ENCODE results near the gene C16orf92. TPM values are rescaled to one million over a fixed set of nuclear protein-coding genes. Genes with fewer than 3 reads are reported as not detected.

C16orf92 gene
- total RNA-seq, 1 donor from 2014 or later, result not detected

- no peaks in the 10 kb centered on the region for H3K27me3 ChIP-seq
- H3K79me2 ChIP-seq (ENCODE audit: low read depth), result no peaks in the 10 kb centered on the region
- peaks cover 6% of the 10 kb centered on the region for H3K4me1 ChIP-seq
- H3K9ac ChIP-seq, result no peak overlapping the region
- peaks cover 5% of the 10 kb centered on the region for H3K36me3 Mint-ChIP-seq
- no peaks in the 10 kb centered on the region for H3K9me3 ChIP-seq (ENCODE audit: low read depth)
- peak overlapping the region; percentile 81 for H3K27ac Mint-ChIP-seq
- H3K4me2 ChIP-seq, result no peak overlapping the region
- H3K4me1 Mint-ChIP-seq, result peaks cover 31% of the 10 kb centered on the region
- H2AFZ ChIP-seq (replicated peaks), result no peak overlapping the region
- peaks cover 33% of the 10 kb centered on the region for H3F3A ChIP-seq (ENCODE audit: low read depth)
- H3K4me3 Mint-ChIP-seq, result peak overlapping the region; percentile 88
- H3K27ac ChIP-seq, result no peak overlapping the region
- no peaks in the 10 kb centered on the region for H3K9me3 Mint-ChIP-seq
- peaks cover 5% of the 10 kb centered on the region for H3K27me3 Mint-ChIP-seq (ENCODE audit: insufficient read depth, low read depth)
- DNase-seq (ENCODE audit: low spot score), result no peak
- no peaks in the 10 kb centered on the region for H4K20me1 ChIP-seq (ENCODE audit: low read depth)
- no peak overlapping the region for H3K4me3 ChIP-seq
- no peak for TF ChIP-seq EZH2phosphoT487 (IDR thresholded peaks at IDR 0.05)
- no peak for TF ChIP-seq EZH2 (IDR thresholded peaks at IDR 0.05)
- no peak for TF ChIP-seq CTCF (IDR thresholded peaks at IDR 0.05)
- no peaks in the 10 kb centered on the region for H3K36me3 ChIP-seq
Measured at GRCh38 chr16:30054451-30054850, 31.5 kb downstream of the C16orf92 start.

GRCh38 chr16:30054959-30055553, 32.1 kb downstream of the C16orf92 start:
- Histone ChIP-seq H3K79me2 (ENCODE audit: low read depth) (no peaks in the 10 kb centered on the region), H3K4me1 (peaks cover 5% of the 10 kb centered on the region), H3K9me3 (ENCODE audit: low read depth) (no peaks in the 10 kb centered on the region), H3K27me3 (no peaks in the 10 kb centered on the region), H3K4me3 (no peak overlapping the region), H3K4me2 (no peak overlapping the region), H3F3A (ENCODE audit: low read depth) (peaks cover 27% of the 10 kb centered on the region), H2AFZ (replicated peaks) (no peak overlapping the region), H4K20me1 (ENCODE audit: low read depth) (no peaks in the 10 kb centered on the region), H3K36me3 (no peaks in the 10 kb centered on the region), H3K9ac (no peak overlapping the region), H3K27ac (no peak overlapping the region)
- Mint-ChIP-seq H3K27me3 (ENCODE audit: insufficient read depth, low read depth) (peaks cover 5% of the 10 kb centered on the region), H3K4me1 (peaks cover 26% of the 10 kb centered on the region), H3K27ac (peak overlapping the region; percentile 53), H3K4me3 (peak overlapping the region; percentile 88), H3K9me3 (no peaks in the 10 kb centered on the region), H3K36me3 (peaks cover 7% of the 10 kb centered on the region)
- DNase-seq (ENCODE audit: low spot score), result peak; percentile 79
- TF ChIP-seq EZH2phosphoT487 (IDR thresholded peaks at IDR 0.05) (no peak), CTCF (IDR thresholded peaks at IDR 0.05) (peak; percentile 78)

- TF ChIP-seq EZH2 (IDR thresholded peaks at IDR 0.05) (no peak), EZH2phosphoT487 (IDR thresholded peaks at IDR 0.05) (no peak), CTCF (IDR thresholded peaks at IDR 0.05) (no peak)
- Histone ChIP-seq H3K4me3 (no peak overlapping the region), H3K36me3 (no peaks in the 10 kb centered on the region), H3K79me2 (ENCODE audit: low read depth) (peaks cover 18% of the 10 kb centered on the region), H3F3A (ENCODE audit: low read depth) (peaks cover 31% of the 10 kb centered on the region), H3K4me1 (peaks cover 22% of the 10 kb centered on the region), H3K27ac (no peak overlapping the region), H2AFZ (replicated peaks) (no peak overlapping the region), H3K9me3 (ENCODE audit: low read depth) (no peaks in the 10 kb centered on the region), H4K20me1 (ENCODE audit: low read depth) (no peaks in the 10 kb centered on the region), H3K9ac (no peak overlapping the region), H3K27me3 (no peaks in the 10 kb centered on the region), H3K4me2 (no peak overlapping the region)
- Mint-ChIP-seq H3K9me3 (no peaks in the 10 kb centered on the region), H3K4me3 (peak overlapping the region; percentile 67), H3K27ac (peak overlapping the region; percentile 92), H3K27me3 (ENCODE audit: insufficient read depth, low read depth) (peaks cover 4% of the 10 kb centered on the region), H3K4me1 (peaks cover 23% of the 10 kb centered on the region), H3K36me3 (peaks cover 11% of the 10 kb centered on the region)
- DNase-seq (ENCODE audit: low spot score), result no peak
Measured at GRCh38 chr16:30060346-30060745, 37.3 kb downstream of the C16orf92 start.

Data from neural progenitor cell (in vitro differentiated cells).